ENCODE results near the gene MAGI1. TPM values are rescaled to one million over a fixed set of nuclear protein-coding genes. Genes with fewer than 3 reads are reported as not detected.

MAGI1 gene
- total RNA-seq, 1 donor from 2014 or later = 33.1 TPM

DNA sequence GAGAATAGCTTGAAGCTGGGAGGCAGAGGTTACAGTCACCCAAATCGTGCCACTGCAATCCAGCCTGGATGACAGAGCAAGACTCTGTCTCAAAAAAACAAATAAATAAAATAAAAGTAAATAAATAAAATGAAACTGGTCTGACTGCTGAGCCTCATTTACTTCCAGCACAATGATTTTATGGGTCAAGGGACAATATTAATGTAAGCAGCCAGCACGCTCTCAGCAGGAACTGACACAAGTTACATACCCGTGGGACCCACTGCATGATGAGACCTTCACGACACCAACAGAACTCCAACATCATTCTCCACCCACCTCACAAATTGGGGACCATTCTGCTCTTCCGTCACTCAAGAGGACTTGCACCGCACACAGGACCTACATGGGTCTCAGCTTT, 230.3 kb downstream of the MAGI1 start:
- DNase-seq (ENCODE audit: missing footprints) = no peak
- ATAC-seq = no peak
- intact Hi-C loops (cut with DNase I) = no loop called here

GRCh38 chr3:65807225-65807624, 231.5 kb downstream of the MAGI1 start:
- intact Hi-C loops (cut with DNase I) = no loop called here
- ATAC-seq (no peak), DNase-seq (ENCODE audit: missing footprints) (no peak)

GRCh38 chr3:65806600-65806999, 232.1 kb downstream of the MAGI1 start:
- intact Hi-C loops (cut with DNase I) = no loop called here
- DNase-seq (ENCODE audit: missing footprints) (no peak), ATAC-seq (no peak)

DNA sequence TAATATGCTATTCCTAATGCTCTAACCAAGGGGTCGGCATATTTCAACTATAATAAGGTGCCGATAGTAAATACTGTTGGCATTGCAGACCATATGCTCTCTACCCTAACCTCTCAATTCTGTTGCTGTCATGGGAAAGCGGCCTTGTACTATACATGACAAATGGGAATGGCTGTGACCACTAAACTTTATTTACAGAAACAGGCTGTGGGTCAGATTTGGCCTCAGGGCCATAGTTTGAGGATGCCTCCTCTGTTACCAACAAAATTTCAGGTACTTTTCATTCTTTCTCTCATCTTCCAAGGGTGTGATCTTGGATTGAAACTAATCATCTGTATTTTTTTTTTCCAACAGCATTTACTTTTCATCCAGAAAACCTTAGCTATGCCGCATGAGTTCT, 242.0 kb downstream of the MAGI1 start:
- no peak for ATAC-seq
- no peak for DNase-seq (ENCODE audit: missing footprints)
- intact Hi-C loops (cut with DNase I) = no loop called here

- ATAC-seq = no peak
- no peak for DNase-seq (ENCODE audit: missing footprints)
- intact Hi-C loops (cut with DNase I) = no loop called here
Measured at GRCh38 chr3:65795166-65795565, 243.6 kb downstream of the MAGI1 start.

DNA sequence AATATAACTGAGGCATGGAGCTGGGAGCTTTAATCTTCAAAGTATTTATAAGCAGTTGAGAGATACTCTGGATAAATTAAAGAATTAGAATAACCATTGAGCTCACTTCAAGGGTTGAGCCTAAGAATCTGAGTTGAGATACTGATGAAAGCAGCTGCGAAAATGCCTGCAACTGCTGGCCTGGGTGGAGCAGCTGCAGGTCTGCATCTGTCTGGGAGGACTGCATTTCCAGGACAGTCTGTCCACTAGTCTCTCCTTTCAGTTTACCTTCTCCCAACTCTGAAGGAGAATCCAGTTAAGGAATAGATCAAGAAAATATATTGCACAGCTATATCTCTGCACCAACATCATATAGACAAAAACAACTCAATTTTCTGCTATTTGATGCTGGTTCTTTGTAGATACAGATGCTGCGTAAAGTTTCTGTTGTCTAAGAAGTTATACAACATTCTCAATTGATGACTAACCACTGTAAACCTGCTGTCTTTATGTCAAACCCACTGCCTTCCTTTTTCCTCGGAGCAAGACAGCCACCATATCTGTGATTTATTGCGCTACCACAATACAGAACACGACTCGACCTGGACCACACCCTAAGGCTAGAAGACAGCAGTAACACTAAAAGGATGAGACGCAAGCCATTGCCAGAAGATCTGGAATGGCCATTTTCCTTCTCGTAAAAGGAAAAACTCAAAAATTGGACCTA, 245.1 kb downstream of the MAGI1 start:
- intact Hi-C loops (cut with DNase I) = no loop called here
- ATAC-seq = no peak

GRCh38 chr3:65788461-65788860, 250.3 kb downstream of the MAGI1 start:
- DNase-seq (ENCODE audit: missing footprints) (no peak), ATAC-seq (no peak)
- intact Hi-C loops (cut with DNase I) = loop anchor here (5.0 to 10.0 kb wide), 2 partner anchors 116 to 409 kb away; no protein-coding TSS in a partner anchor

More for the DNA sequence above, 245.1 kb downstream of the MAGI1 start:
- DNase-seq (ENCODE audit: missing footprints) = no peak

DNA sequence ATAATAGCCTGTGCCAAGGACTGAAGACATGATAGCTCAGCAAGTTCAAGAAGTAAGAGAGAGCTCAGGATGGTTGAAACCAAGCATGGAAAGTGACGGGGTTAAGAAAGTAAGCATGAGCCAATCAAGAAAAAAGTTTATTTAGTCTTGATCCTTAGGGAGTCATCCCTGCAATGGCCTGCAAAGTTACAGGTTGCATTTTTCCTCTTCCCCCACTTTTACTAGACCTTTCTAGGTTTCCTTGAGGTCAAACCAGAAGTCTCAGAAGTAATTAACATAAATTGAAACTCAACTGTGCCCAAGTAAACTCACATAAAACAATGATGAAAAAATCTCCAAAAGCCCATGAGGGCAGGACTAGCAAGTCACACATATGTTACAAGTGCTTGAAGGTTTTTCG, 250.9 kb downstream of the MAGI1 start:
- ATAC-seq = no peak
- intact Hi-C loops (cut with DNase I) = loop anchor here (5.0 to 10.0 kb wide), 2 partner anchors 117 to 409 kb away; no protein-coding TSS in a partner anchor
- DNase-seq (ENCODE audit: missing footprints) = no peak

GRCh38 chr3:65787340-65787739, 251.4 kb downstream of the MAGI1 start:
- DNase-seq (ENCODE audit: missing footprints) (no peak), ATAC-seq (no peak)
- intact Hi-C loops (cut with DNase I) = loop anchor here (5.0 to 10.0 kb wide), 2 partner anchors 117 to 410 kb away; no protein-coding TSS in a partner anchor

DNA sequence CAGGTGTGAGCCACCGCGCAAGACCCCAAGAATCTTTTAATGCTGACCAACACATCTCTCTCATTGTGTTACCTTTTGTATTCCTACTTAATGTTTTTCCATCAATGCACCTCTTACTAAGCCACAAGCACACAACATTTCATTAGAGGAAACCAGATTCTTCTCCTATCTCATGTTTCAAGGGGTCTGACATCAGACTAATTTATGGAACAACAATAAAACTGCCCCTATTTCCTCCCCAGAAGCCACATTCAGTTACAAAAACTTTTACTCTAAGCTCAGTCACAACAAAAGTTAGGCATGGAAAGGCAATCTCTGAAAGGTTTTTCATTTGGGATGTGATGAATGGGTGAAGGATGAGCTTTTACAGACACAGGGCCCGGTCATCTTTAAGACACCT, 251.8 kb downstream of the MAGI1 start:
- DNase-seq (ENCODE audit: missing footprints) = no peak
- intact Hi-C loops (cut with DNase I) = loop anchor here (5.0 to 10.0 kb wide), 2 partner anchors 118 to 410 kb away; no protein-coding TSS in a partner anchor
- ATAC-seq = no peak

DNA sequence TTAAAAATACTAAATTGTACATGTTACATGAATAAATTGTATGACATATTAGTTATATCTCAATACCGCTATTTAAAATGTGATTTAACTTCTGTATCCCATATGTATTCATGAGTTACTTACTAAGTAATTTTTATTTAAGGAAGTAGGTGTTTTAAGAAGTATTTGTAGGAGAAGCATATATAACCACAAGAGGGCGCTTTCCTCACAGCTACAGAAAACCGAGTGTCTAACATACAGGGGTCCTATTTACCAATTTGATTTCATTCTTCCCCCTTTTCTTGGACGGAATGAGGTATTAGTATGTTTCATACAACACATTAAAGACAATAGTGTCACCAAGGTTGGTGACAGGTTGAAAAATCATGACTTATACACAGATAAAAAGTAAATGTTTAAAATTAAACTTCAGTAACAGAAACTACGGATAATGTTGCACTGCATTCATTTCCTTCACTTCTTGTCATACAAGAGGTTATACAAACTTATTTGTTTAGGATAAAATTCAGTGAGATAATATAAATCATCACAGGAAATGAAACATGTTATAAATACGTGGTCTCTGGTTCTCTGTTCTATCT, 253.6 kb downstream of the MAGI1 start:
- no peak for DNase-seq (ENCODE audit: missing footprints)
- no peak for ATAC-seq
- intact Hi-C loops (cut with DNase I) = loop anchor here (2.0 to 10.0 kb wide), 4 partner anchors 120 to 412 kb away; partner anchors contain the start of gene MAGI1

DNA sequence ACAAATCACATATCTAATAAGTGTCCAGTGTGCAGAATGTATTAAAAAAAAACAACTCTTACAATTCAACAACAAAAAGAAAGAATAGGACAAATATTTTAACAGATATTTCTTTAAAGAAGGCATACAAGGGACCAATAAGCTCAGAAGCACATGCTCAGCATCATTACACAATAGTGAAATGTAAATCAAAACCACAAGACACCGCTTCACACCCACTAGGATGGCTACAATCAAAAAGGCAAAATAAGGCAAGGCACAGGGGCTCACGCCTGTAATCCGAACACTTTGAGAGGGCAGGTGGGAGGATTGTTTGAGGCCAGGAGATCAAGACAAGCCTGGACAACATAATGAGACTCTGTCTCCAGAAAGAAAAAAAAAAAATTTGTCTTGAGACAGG, 255.6 kb downstream of the MAGI1 start:
- intact Hi-C loops (cut with DNase I) = loop anchor here (10.0 kb wide), 1 partner anchor 122 kb away; no protein-coding TSS in a partner anchor

GRCh38 chr3:65781594-65781993, 257.1 kb downstream of the MAGI1 start:
- DNase-seq (ENCODE audit: missing footprints) (no peak), ATAC-seq (no peak)
- intact Hi-C loops (cut with DNase I) = loop anchor here (10.0 kb wide), 1 partner anchor 123 kb away; no protein-coding TSS in a partner anchor

More for the DNA sequence above, 255.6 kb downstream of the MAGI1 start:
- ATAC-seq = no peak
- no peak for DNase-seq (ENCODE audit: missing footprints)

GRCh38 chr3:65779390-65779789, 259.3 kb downstream of the MAGI1 start:
- ATAC-seq = no peak
- no peak for DNase-seq (ENCODE audit: missing footprints)
- intact Hi-C loops (cut with DNase I) = no loop called here

GRCh38 chr3:65778968-65779367, 259.8 kb downstream of the MAGI1 start:
- intact Hi-C loops (cut with DNase I) = no loop called here
- no peak for DNase-seq (ENCODE audit: missing footprints)
- no peak for ATAC-seq

GRCh38 chr3:65777050-65777449, 261.7 kb downstream of the MAGI1 start:
- no peak for DNase-seq (ENCODE audit: missing footprints)
- intact Hi-C loops (cut with DNase I) = no loop called here
- ATAC-seq = no peak

DNA sequence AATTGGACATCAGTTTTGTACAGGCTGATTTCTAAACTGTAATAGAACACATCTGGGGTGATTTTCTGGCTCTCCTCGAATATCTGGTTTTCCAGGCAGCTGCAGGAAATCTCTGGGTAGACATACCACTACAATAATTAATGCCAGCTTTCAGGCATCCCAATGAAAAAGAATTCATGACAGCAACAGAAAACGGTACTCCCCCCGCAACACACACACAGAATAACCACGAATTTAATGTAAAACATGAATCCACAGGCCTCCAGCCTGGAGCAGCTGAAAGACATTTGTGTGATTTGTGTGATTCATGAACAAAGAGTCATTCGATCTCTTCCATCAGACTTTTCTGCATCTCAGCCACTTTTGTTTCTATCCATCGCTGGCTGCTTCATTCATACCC, 262.2 kb downstream of the MAGI1 start:
- ATAC-seq = no peak
- DNase-seq (ENCODE audit: missing footprints) = no peak
- intact Hi-C loops (cut with DNase I) = no loop called here

DNA sequence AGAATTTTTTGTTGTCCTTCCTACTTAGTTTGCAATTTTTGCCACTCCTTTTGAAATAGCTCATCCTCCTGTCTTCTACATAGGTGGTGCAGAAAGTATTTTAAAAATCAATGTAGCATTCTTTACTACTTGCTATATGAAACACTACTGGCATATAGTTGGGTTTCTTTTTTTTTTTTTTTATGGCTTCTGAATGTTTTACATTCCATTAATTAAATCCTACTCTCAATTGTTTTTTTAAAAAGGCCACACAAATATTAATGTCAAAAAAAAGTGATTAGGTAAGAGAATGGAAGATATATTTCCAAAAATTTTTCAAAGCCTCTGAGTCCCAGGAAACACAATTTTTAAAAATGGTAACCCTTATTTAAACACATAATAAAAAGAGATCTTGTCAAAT, 262.6 kb downstream of the MAGI1 start:
- intact Hi-C loops (cut with DNase I) = no loop called here
- DNase-seq (ENCODE audit: missing footprints) (no peak), ATAC-seq (no peak)

DNA sequence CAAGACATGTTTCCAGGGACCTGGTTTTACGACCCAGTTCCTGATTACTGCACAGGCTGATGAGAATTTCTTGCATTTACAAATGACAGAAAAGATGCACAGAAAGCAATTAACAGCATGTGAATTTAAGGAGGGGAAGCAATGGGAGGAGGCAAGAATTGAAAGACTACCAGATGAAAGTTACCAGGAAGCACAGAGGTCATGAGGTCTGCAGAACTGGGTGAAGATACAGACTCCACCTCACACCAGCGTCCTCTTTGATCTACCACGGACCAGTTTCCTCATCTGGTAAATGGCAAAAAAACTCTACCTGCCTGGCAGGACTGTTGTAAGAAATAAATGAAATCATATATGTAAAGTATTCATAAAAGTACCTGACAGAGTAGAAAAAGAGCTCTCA, 266.0 kb downstream of the MAGI1 start:
- intact Hi-C loops (cut with DNase I) = no loop called here
- DNase-seq (ENCODE audit: missing footprints) (no peak), ATAC-seq (no peak)

DNA sequence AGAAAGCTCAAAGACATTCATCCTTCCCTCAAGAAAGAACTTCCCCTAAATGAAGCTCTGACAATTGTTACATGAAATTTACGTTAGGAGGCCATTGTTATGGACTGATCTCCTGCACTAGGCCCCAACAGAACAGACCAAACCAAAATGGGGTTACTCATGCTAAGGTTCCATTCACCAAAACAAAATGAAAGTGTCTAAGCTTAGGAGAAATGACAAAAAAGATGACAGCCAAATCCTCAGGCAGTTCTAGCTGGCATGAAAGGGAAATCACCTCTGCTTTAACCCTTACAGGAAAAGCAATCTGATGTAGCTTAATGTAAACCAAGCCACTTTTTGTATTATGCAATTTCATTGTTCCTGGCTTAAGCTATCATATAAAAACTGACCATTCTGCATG, 271.2 kb downstream of the MAGI1 start:
- no peak for ATAC-seq
- DNase-seq (ENCODE audit: missing footprints) = no peak
- intact Hi-C loops (cut with DNase I) = no loop called here

Data from Right ventricle myocardium inferior (tissue), 1 donor.